Erythroblast (primary cell): ENCODE results near the gene DAB2.
"Not testable (repeated sequence)": the region's sequence is repeated elsewhere in the genome, so short reads cannot be mapped to it uniquely, and the experiment has no call there.

Source experiments
- GATA1 ChIP-seq: IDR thresholded peaks from 2 replicates; pipeline ENCODE4 v1.6.1; 2011; ENCODE audit warnings: low read depth, mild to moderate bottlenecking, control low read depth, low read length, moderate library complexity
- POLR2A ChIP-seq: IDR thresholded peaks from 2 replicates; pipeline ENCODE4 v1.6.1; 2011; ENCODE audit warnings: mild to moderate bottlenecking, low read length

DNA sequence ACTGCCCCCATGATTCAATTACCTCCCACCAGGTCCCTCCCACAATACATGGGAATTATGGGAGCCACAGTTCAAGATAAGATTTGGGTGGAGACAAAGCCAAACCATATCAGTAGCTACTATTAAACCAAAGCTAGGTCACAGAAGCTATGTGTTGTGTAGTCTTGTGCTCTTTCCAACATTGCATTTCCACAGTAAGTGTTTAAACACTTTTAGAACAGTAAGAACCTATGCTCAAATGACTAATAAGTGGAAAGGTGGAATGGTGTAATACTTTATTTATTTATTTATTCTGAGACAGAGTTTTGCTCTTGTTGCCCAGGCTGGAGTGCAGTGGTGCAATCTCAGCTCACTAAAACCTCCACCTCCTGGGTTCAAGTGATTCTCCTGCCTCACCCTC, 22.6 kb downstream of the DAB2 start:
- not testable (repeated sequence) for TF ChIP-seq POLR2A, GATA1
